LHCN-M2 (cell line): Measurements from ENCODE around the gene OSGIN1. TPM values are rescaled to one million over a fixed set of nuclear protein-coding genes. Genes with fewer than 3 reads are reported as not detected.

ENCODE experiments used
- DNase-seq: peaks from one replicate; pipeline ENCODE4 v3.0.0-alpha.2; 2012; ENCODE audit warnings: low read depth
- polyA plus RNA-seq: library from polyadenylated mRNA; unstranded; fragments of >200 nt; gene quantifications from one replicate; pipeline ENCODE4 v1.2.1, GENCODE V29; 2012; ENCODE audit warnings: missing spikeins
- total RNA-seq: library from RNA; depleted of rRNA; stranded (reverse); fragments of >200 nt; gene quantifications from 2 replicates; pipeline ENCODE4 v1.2.3, GENCODE V29; 2014; rRNA removed

Gene OSGIN1, protein sequence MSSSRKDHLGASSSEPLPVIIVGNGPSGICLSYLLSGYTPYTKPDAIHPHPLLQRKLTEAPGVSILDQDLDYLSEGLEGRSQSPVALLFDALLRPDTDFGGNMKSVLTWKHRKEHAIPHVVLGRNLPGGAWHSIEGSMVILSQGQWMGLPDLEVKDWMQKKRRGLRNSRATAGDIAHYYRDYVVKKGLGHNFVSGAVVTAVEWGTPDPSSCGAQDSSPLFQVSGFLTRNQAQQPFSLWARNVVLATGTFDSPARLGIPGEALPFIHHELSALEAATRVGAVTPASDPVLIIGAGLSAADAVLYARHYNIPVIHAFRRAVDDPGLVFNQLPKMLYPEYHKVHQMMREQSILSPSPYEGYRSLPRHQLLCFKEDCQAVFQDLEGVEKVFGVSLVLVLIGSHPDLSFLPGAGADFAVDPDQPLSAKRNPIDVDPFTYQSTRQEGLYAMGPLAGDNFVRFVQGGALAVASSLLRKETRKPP
- 5.8 and 6.5 TPM in 2 replicates for total RNA-seq
- 15.1 TPM for polyA plus RNA-seq

- DNase-seq, result peak; percentile 93
Observed at GRCh38 chr16:83952940-83953795, at the start of gene OSGIN1. TSS of gene OSGIN1 (plus strand) at chr16:83953240. CDS start at chr16:83957672, 4,432 bp downstream.

- peak; percentile 93 for DNase-seq
Observed at GRCh38 chr16:83903751-83904150, 49.3 kb upstream of the OSGIN1 start.

DNA sequence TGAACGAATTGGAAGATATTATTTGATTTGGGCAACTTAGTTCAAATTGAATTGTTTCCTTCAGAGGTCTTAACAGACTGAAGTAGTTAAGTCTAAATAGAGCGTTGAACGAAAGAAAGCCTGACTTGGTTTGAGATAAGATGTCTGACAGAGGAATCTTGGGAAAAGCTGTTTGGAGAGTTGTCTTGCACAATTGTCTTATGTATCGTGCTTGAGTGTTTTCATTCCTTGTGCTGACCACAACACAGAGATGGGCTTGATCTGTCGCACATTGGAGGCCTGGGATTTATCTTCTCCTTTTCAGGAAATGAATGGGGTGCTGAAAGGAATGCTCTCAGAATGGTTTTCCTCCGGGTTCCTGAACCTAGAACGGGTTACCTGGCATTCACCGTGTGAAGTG lies 46.4 kb upstream of the OSGIN1 start:
- no peak for DNase-seq

DNA sequence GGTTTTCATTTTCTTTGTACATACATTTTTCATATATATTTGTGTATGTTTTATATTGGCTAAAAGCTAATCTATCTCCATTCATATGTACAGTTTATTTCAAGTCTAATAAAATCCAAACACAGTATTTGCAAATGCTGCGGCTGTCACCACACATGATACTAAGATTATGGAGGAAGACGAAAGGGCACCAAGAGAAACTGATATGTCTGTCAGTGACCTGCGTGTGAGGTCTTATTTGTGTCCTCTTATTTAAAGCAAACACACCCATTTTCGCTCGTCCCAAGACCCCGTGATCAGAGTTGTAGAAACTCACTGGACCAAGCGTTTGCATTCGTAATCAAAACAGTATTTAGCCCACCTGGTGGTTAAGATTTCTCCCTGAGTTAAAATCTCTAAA lies 45.9 kb upstream of the OSGIN1 start:
- DNase-seq, result no peak

DNA sequence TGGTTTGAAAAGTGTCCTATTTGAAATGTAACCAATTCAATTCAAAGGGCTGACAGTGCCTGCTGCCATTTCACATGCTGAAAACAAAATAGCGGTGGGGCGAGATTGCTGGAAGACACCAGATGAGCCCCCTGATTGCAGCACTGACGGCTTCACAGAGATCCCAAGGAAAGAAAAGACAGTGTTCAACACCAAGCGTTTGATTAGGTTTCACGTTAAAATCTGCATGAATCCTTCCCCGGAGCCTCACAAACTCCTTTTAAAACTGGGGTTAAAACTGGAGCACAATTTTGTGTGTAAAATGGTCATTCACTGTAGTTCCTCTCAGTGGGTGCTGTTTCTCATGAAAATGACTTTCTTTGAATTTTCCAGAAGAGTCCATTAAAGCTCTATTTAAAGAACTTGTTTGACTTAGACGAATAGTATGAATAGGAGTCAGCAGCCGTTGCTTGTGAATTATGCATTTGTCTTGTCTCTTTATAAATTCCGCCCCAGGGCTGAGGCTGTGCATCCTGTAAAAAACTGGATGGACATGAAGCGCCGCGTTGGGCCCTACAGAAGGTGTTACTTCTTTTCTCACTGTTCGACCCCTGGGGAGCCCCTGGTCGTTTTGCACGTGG lies 45.3 kb upstream of the OSGIN1 start:
- DNase-seq, result no peak

DNA sequence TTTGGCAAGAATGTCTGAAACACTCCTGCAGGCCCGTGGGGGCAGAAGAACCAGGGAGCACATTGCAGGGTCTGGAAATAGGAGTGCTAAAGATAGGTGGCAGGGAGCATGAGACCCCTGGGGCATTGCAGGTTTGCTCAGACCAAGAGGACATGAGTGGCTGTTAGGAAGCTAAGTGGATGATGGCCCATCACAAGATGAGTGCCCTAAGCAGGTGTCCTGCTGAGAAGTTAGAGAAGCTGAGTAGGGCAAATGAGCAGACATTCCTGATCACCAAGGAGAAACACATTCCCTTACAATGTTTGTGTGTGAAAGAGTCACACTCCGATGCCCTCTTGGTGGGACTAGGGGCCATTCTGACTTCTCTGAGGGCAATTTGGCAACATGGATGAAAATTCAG lies 44.2 kb upstream of the OSGIN1 start:
- DNase-seq, result no peak

GRCh38 chr16:83911290-83911689 lies 41.8 kb upstream of the OSGIN1 start:
- DNase-seq, result no peak

DNA sequence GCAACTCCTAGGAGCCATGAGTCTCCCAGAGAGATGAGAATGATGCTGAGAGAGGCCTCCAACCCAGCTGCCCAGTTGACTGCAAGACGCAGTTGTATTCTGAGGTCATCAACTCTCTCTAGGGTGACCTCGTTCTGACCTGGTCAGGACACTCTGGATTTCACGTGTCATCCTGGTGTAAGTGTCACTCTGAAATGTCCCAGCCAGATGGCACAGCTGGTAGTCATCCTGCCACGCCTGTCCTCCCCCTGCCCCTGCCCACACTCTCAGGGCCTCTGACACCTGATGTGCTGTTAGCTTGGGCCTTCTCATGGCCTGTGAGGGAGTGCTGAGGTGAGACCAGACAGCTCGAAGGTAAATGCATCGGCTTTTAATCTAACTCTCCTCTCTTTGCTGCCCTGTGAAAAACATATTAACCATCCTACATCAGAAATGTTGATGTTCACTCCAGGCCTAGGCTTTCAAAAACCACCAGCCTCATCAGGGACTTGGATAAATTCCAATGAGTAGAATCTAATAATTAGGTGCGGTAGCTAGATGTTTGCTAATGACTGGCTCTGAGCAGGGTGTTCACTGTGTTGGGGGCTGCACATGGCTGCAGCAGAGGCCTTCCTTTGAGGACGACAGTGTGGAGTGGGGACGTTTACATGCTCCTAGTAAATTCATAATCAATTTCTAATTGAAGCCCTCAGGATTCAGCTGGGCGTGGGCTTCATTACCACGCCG lies 40.4 kb upstream of the OSGIN1 start:
- DNase-seq, result peak; percentile 26

- peak; percentile 71 for DNase-seq
Observed at GRCh38 chr16:83913245-83913633, 39.8 kb upstream of the OSGIN1 start.

DNA sequence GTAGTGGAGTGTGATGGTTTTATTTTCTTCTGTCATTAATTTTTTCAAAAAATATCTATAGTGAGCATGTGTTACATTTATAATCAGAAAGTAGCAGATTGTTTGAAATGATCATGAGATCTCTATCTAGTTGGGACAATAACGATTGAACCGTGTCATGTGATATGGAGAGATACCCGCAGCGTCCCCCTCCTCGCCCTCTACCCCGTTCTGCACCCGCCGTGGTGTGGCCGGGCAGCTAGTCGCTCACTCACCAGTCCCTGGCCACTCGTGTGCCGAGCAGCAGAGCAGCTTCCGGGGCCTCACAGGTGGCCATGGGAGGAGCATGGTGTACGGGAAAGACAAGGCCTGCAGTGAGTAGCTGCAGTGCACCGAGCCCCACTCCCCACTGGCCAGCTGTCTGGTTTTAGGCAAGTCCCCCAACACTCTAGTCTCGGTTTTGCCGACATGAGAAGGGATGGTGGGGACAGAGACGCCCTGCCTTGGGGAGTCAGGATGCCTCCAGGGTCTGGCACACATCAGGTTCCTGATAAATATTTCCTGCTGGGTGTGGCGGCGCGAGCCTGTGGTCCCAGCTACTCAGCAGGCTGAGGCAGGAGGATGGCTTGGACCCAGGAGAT lies 38.8 kb upstream of the OSGIN1 start:
- DNase-seq, result no peak

GRCh38 chr16:83915081-83915480 lies 38.0 kb upstream of the OSGIN1 start:
- DNase-seq, result no peak

DNA sequence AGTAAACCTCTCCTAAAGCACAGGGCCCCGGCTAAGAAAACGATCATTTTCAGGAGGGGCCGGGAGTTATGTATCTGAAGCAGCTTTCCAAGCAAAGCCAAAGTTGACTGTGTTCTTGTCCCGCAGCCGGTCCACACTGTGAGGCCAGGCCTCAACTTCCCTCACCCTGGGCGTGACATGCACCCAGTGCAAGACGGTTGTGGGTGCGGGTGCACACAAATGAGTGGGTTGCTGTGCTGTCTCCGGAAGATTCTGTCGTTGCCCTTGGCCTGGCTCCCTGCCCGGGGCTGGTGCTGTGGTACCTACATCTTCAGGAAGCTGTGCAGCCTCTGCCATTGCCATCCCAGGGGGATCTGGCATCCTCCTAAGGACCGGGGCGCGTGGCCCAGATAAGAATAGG lies 37.5 kb upstream of the OSGIN1 start:
- DNase-seq, result no peak

DNA sequence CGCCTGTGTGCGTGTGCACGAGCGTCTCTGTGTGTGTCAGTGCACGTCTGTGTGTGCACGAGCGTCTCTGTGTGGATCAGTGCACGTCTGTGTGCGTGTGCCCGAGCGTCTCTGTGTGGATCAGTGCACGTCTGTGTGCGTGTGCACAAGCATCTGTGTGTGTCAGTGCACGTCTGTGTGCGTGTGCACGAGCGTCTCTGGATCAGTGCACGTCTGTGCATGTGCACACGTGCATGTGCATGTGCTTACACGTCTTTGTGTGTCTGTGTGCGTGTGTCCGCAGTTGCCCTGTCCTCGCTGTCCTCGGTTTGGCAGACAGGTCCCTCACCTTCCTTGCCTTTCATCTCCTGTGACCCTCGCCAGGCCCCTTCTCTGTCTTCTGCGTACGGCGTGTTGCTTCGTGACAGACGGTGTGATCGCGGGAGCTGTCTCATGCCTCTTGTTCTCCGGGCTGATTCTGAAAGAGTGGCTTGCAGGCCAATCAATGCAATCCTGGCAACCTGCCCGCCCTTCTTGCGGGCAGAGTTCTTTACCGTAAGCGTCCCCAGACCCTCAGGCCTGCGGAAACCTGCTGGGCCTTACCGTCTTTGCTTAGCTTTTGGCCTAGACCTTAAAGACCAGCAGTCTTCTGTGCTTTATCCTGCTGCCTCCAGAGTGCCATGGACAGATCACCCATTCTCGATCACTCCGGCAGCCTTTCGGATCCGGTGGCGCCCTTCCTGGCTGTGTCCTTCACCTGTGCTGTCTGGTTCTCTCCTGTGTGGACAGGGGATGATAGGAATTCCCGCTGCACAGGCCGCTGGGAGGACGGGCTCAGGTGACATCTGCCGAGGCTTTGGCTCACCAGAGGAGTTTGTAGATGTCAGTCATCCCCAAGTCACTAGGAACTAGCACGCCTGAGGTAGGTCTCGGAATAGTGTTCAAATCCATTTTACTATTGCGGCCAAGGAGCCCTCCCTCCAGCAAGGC lies 35.6 kb upstream of the OSGIN1 start:
- no peak for DNase-seq

- no peak for DNase-seq
Observed at GRCh38 chr16:83920894-83921491, 32.0 kb upstream of the OSGIN1 start.

DNA sequence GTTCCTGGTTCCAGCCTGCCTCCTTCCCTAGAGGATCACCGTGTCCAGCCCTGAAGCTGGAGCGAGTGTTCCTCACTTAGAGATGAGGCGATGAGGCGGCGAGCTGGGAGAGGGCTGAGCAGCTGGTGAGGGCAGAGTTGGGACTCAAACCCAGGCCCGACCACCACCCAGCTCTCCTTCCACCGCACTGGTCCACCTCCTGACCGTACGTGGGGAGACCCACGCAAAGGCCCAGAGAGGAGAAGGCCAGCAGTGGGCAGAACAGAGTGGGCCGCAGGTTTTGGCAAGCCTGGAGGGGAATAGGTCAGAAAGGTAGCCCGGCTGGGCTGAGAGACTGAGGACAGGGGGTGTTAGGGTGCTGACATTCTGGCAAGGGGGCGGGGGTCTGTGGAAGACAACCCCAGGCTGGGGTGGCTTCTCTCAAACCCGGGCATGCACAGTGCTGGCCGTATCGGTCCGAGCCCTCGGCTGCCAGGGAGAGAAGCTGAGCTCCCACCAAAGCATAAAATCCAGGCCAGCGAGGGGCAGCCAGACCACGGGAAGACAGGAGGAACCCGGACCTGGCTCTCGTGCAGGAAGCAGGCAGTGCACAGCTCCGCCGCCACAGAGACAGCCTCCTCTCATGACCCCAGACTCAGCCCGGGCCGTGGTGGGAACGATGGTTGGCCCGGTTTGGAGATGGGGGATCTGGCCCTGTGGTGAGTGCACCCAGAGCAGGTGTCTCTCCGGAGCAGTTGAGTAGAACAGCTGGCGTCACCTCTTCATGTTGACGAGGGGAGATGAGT lies 29.3 kb upstream of the OSGIN1 start:
- no peak for DNase-seq

DNA sequence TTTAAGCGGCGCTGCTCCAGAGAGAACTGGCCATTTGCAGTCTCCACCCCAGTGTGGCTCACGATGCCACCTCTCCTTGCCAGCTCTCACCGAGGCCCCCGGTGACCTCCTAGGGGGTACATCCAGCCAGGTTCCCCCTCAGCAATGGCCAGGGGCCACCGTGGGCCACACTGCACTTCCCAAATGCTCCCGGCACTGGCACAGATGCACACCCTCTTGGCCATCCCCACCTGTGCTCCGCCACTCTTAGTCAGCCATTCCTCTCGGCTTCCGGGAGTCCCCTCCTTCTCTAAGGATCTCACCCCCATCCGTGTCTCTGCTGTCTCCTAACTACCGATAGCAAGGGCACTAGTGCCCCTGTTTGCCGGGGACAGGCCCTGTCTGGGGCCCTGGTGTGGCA lies 28.4 kb upstream of the OSGIN1 start:
- no peak for DNase-seq

GRCh38 chr16:83925095-83925905 lies 27.7 kb upstream of the OSGIN1 start:
- no peak for DNase-seq
